Tibial nerve (tissue), 4 donors: Measurements from ENCODE around the gene TTC28.

Experiments used
- CTCF ChIP-seq, 5 experiments: fragments of 200-600 bp in 3 of 5; fragments of 450-650 bp in 2 of 5; sonication (generic) in 3 of 5; IDR thresholded peaks; one replicate each; pipeline ENCODE4 v1.5.1; 2016 to 2019; ENCODE audit warnings: antibody characterized with exemption in 5 of 5, mild to moderate bottlenecking in 3 of 5, moderate library complexity in 2 of 5
- EP300 ChIP-seq, 2 donors: sonication (generic); formaldehyde crosslinking; IDR thresholded peaks; one replicate each; pipeline ENCODE4 v1.6.1; 2017; ENCODE audit warnings: antibody characterized with exemption in 2 of 2, mild to moderate bottlenecking in 1 of 2
- POLR2A ChIP-seq, 2 donors: fragments of 450-650 bp; IDR thresholded peaks; one replicate each; pipeline ENCODE4 v1.6.1; 2017; ENCODE audit warnings: antibody characterized with exemption in 2 of 2, mild to moderate bottlenecking in 2 of 2, moderate library complexity in 2 of 2

GRCh38 chr22:28395520-28395919, 284.1 kb downstream of the TTC28 start:
- TF ChIP-seq CTCF (IDR thresholded peaks at IDR 0.05), result no peak
- no peak for TF ChIP-seq EP300 (IDR thresholded peaks at IDR 0.05)
- TF ChIP-seq POLR2A (IDR thresholded peaks at IDR 0.05), result no peak
